ENCODE data around the gene TFAP2A. TPM values are rescaled to one million over a fixed set of nuclear protein-coding genes. Genes with fewer than 3 reads are reported as not detected.

TFAP2A gene
- total RNA-seq, 1 donor, result not detected

DNA sequence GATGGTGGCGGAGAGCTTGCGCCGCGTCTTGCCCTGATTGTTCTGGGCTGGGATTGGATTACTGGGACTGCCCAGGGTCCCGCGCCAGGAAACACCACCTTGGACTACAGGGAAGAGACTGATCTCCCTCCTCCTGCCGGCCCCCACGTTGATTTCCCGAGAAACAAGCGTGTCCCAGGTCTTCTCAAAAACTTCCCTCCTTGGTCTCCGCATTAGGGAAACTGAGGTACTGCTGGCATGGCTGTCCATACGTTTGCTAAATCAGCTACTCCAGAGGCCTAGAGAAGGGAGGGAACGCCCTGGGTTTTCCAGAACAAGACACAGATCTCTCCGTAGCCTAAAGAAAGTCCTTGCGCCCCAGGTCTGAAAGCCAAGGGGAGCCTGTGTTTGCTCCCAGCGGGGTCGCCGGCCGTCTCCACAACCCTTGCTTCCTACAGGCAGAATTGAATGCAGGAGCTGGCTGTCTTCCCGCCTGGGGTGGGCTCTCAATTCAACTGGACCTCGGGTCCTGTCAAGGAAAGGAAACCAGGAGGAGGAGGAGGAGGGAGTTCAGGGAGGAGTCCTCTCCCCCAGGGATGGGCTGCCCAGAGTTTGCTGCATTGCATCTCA is 29.2 kb downstream of the TFAP2A start:
- no peak for DNase-seq (ENCODE audit: low read depth in 2 of 3, low spot score in 2 of 3)

DNA sequence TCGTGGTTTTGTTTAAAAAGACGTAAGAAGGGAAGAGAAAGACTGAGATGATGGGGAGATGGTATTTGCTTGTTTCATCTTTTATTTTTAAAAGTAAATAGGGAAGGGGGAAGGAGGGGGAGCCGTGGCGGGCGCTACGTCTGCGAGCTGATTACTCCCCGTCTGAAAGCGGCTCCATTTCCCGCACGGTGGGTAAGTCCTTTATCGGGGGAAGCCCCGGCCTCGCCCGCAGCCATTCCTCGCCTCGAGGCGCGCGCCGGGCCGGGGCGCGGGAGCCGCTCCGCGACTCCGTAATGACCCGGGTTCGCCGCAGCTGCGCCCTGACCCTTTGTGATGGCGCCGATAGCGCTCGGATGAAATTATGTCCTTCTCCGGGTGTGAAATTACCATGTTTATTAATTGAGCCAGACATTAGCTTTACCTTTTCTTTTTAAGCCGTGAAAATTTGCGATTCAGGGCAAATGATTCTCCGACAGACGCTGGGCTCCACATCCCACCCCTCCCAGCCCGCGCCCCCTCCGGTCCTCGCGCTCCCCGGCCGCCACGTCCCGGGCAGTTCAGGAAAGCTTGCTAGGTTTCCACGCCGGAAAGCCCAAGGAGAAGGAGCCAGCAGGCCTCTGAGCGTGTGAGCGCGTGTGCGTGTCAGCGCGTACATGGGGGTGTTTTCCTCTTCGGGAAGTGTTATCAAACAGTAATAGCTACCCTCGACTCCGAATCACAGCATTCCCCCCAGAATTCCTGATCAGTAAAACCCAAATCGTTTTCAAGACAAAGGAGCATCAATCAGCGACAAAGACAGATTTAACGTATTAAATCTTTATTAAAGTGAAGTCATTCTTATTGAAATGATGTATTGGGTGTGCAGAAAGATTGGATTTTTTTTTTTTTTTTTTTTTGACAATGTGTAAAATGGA is 30.0 kb downstream of the TFAP2A start:
- no peak for DNase-seq (ENCODE audit: low read depth in 2 of 3, low spot score in 2 of 3)

DNA sequence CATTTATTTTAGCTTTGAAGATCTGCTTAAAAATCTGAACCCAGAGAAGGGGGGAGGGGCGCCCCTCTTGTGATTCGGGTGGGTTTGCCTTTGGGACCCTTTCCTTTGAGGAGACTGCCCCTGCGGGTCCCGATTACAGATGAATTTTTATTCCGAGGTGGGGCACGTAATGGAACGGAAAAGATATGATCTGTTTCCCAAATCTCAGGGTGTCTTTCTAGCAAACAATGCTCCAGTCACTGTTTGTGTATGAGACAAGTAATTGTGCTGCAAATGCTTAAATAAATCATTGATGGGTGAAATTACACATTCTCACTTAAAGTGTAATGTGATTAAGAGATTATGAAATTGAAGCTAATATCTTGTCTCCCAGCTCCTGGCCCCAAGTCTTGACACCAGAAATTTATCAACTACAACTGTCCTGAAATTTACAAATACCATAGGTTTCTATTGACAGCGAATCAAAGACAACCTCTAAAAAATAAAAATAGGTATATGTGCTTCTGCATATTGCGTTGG is 30.7 kb downstream of the TFAP2A start:
- DNase-seq (ENCODE audit: low read depth in 2 of 3, low spot score in 2 of 3), result no peak

DNA sequence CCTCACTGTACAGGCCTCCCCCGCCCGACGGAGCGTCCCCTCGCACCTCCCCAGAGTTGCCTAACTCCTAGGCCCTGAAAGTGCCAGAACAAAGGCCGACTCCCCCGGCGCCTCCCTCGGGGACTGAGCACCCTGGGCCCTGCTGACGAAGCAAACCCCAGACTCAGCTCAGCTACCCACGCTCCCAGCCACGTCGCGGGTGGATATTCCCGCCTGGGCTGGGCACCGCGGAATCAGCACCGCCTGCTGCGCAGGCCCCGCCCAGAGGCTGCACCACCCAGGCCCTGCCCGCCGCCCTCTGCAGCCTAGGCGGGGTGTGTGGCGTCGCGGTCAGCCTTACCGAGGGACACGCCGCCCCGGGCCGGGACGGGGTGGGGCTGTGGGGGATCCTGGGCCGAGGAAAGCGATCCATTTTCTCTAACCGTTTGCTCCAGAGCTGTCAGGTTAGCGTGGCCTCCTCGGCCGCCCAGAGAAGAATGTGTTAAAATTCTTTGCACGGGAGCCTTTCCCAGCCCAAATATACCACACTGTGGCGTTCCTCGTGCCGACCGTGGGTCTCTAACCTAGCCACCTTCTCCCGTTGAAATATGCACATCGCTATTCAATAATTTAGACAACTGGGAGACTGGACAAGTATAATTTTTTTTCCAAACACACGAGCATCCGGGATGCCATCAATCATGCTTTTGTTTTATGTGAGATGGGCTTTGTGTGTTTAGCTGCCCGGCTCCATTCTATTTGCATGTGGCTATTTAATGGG is 31.4 kb downstream of the TFAP2A start:
- no peak for DNase-seq (ENCODE audit: low read depth in 2 of 3, low spot score in 2 of 3)

DNA sequence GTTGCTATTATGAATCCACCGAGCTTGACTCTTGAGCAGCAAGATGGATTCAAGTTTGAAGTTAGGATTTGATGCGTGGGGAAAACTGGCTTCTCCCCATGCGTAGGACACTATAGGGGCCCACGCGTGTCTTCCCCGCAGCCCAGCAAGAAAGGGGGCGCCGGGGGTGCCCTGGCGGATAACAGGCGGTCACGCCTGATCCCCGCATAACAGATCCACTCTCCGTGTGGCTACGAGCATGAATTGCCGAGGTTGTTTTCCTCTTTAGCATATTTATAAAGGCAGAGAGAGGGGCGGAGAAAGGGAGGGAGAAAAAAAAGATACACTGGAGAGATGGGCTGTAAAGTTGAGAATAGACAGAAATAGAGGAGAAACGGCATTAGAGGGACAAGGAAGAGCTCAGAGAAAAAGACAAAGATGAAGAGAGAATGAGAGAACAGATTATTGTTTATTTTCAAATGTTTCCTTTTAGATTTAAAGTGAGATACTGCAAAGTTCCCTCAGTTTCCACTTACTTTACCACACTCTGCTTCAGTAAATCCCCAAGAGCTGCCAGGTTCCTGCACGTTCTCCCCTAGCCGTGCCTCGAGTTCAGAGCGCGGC is 32.0 kb downstream of the TFAP2A start:
- no peak for DNase-seq (ENCODE audit: low read depth in 2 of 3, low spot score in 2 of 3)

DNA sequence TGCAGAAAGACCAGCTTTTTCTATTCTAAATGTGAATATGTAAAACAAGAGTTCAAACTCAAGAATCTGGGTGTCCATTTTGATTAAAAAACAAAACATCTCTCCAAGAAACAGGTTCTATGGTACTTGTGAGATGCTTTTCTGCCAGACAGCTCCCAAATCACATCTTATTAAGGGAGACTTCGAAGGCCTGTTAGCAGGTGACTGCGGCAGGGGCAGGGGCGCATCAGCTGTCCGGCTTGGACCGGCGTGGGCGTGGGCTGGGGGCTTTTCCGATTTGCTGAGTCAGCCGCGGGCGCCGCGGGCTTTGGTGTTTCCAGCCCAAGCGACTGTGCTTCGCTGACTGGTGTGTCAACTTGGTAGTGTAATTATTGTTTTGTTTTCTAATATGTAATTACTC is 32.6 kb downstream of the TFAP2A start:
- no peak for DNase-seq (ENCODE audit: low read depth in 2 of 3, low spot score in 2 of 3)

DNA sequence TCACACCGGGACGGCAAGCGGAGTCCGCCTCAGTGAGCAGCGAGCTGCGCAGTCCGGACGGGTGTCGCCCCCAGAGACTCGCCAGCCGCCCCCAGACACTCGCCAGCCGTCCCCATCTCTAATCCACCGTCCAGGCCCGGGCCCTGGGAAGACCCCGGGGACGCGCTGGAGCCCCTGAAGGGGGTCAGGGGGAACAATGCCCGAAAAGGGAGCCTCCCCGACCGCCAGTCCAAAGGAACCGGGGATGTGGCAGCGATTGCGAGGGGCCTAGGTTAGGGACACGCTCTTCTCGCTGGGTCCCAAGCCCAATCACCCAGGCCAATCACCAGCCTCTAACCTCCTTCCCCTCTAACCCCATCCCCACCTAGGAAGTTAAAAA is 33.1 kb downstream of the TFAP2A start:
- DNase-seq (ENCODE audit: low read depth in 2 of 3, low spot score in 2 of 3), result no peak

DNA sequence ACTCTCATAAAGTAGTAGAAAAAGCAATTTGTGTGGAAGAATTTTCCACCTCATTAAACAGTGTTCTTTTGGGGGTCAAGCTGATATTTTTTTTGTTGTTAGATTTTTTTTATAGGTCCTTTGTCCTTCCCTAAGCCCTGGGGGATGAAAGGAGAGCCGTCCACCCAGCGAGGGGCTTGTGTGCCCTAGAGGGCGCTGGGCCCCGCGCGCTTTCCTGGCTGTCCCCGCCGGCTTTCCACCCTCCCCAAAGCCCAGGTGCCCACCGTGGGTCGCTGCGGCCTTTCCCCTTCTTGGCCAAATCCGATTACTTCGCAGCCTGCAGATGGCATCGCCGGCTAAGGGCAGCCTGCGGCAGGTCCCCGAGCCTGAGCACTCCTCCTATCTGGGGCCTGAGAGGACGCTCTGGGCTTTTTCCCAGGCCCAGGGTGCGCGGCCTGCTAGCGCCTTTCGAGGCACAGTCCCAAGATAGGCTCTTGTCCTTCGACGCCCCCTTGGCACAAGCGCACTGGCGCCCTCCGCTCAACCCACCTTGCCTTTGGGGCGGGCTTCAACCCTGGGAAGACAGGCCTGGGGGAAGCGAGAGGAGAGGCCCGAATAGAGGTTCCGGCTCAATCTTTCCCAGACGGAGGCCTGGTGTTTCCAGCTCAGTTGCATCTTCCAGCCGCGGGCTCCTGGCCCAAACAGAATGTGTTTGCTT is 33.6 kb downstream of the TFAP2A start:
- no peak for DNase-seq (ENCODE audit: low read depth in 2 of 3, low spot score in 2 of 3)

DNA sequence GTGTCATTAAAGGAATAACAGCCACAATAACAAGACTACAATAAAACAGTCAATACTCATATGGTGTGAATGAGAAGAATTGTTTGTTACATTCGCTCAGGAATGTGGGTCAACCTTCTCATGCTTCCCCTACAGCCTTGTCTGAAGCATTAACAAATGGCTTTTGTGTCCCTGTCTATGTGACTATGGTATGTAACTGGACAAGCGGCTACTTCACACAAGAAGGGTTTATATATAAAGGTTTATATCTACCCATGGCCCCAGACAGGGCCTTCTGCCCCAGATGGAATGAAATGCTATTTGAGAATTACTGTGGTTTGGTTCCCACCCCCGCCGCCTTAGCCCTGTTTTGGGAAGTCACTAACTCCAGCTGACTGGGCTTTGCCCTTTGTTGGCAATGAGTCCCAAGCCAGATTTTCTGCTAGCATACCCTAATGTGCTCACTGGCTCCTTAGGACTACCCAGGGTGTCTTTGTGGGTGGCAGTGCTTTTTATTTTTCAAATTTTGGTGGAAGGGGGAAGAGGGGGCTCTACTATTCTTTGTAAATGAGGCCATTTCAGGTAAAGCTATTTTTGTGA is 39.4 kb downstream of the TFAP2A start:
- DNase-seq (ENCODE audit: low read depth in 2 of 3, low spot score in 2 of 3), result no peak

DNA sequence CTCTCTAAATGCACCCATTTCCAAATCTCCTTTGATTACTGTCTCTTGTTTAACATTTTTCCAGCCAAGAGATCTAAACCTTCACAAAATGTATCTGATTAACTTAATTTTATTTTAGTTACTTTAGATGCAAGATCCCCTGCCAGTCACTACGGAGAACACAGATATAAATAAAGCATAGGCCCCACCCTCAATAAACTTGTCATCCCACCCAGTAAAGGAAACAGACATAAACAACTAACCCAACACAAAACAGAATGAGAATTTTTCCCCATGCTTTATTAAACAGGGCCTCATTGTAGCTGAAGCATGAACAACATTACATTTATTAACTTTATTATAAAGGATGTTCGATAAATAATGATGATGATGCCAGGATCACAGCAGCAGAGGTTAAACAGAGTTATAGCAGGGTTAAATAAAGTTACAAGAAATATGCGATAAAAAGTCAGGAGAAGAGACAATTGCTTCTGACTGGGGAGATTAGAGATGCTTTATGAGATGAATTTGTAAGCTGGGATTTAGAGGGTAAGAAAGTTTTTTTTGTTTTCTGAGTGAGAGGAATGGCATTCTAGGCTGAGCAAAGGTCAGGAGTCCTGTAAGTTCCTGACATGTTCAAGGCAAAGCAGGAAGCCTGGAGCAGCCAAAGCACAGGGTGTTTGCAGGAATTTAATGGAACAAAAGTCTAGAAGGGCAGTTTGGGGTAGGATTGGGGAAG is 41.1 kb downstream of the TFAP2A start:
- no peak for DNase-seq (ENCODE audit: low read depth in 2 of 3, low spot score in 2 of 3)

DNA sequence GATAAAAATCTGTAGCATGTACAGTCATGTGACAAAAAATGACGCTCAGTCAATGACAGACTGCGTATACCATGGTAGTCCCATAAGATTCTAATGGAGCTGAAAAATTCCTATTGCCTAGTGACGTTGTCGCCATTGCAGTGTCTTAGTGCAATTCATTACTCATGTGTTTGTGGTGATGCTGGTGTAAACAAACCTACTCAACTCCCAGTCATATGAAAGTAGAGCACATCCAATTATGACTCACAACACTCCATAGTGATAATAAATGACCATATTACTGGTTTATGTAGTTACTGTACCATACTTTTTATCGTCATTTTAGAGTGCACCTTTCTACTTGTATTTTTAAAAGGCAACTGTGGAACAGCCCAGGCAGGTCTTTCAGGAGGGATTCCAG is 45.0 kb downstream of the TFAP2A start:
- DNase-seq (ENCODE audit: low read depth in 2 of 3, low spot score in 2 of 3), result no peak

DNA sequence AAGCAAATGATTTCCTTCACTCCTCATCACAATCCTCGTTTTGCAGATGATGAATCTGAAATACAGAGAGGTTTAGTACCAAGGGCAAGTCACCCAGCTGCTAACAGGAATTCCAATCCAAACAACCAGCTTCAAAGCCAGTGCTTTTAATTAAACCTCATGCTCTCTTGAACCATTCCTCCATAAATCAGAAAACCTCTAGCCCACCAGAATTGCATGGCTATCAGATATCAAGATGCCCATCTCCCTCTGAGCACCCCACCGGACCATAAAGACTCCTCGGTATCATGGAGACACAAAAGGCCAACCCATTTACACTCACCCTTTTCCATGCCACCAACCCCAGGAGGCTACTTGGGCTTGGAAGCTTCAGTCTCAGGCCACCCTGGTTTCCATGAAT is 46.0 kb downstream of the TFAP2A start:
- DNase-seq (ENCODE audit: low read depth in 2 of 3, low spot score in 2 of 3), result no peak

DNA sequence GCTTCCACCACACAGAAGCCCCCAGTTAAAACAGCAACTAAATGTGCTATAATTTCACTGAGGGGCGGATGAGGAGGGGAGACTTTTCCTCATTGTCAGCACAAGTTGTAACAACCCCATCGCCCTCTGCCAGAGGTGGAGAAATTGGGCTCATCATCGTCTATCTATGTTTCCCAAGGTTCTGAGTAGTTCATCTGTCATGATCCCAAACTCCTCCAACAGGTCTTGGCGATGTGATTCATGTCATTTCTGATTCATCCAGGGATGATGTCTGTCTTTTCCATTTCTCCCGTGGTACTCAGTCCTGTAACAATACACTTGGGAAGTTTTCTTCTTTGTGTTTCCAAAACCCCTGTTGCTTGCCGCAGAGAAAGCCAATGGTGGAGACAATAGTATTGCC is 51.0 kb downstream of the TFAP2A start:
- no peak for DNase-seq (ENCODE audit: low read depth in 2 of 3, low spot score in 2 of 3)

DNA sequence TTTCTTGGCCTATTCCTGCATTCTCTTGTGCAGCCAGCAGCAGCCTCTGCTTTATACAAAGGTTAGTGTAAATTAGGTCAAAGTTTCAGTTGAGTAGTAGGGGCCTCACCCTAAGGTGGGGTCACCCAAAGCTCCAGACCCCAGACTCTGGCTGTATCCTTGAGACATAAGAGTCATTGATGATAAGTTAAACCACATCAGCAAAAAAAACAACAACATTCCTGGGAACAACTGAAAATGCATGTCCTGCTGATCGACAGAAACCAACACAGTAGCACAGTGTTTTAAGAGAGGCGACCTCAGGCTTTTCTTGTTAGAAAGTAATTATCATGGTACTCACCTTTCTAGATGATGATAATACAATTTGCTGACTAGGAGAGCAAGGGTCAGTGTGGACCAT is 52.6 kb downstream of the TFAP2A start:
- DNase-seq (ENCODE audit: low read depth in 2 of 3, low spot score in 2 of 3), result no peak

DNA sequence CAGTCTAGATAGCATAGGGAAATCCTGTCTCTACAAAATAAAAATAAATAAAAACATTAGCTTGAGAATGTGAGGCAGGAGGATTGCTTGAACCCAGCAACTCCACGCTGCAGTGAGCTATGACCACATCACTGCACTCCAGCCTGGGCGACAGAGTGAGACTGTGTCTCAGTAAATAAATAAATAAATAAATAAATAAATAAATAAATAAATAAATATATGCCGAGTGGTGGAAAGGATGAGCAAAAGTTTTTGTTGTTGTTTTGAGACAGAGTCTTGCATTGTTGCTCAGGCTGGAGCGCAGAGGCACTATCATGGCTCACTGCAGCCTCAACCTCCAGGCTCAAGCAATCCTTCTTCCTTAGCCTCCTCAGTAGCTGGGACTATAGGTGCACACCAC is 53.4 kb downstream of the TFAP2A start:
- DNase-seq (ENCODE audit: low read depth in 2 of 3, low spot score in 2 of 3), result no peak

DNA sequence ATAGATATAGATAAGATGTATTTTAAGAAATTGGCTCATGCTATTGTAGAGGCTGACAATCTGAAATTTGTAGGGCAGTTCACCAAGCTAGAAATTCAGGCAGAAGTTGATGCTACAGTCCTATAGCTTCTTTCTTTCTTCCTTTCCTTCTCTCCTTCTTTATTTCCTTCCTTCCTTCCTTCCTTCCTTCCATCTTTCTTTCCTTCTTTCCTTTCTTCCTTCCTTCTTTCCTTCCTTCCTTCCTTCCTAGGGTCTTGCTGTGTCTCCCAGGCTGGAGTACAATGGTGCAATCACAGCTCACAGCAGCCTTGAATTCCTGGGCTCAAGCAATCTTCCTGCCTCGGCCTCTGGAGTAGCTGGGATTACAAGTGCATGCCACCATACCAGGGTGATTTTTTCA is 55.3 kb downstream of the TFAP2A start:
- no peak for DNase-seq (ENCODE audit: low read depth in 2 of 3, low spot score in 2 of 3)

DNA sequence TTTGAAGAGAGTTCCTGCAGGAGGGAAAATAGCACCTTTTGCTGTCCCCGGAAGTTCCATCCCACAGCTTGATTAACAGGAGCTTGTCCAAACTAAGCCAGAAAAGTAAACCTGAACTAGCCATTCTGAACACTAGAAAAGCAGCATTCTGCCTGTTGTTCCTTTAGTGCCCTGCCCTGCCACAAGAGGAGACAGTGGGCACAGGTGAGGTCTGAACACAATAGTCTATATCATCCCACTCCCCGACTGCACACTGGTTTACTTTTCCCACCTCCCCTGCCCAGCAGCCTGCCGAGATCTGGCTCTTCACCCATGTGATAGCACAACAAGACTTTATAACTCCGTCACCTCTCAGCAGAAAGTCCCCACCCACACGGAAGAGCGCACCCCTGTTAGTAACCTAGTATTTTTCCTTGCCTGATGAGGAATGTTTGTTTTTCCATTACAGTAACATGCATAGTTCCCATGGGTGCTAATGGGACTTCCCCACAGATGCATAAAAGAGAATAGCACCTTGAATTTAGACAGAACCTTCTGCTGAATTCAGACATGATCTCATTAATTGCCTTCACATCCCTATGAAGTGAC is 59.7 kb downstream of the TFAP2A start:
- no peak for DNase-seq (ENCODE audit: low read depth in 2 of 3, low spot score in 2 of 3)

DNA sequence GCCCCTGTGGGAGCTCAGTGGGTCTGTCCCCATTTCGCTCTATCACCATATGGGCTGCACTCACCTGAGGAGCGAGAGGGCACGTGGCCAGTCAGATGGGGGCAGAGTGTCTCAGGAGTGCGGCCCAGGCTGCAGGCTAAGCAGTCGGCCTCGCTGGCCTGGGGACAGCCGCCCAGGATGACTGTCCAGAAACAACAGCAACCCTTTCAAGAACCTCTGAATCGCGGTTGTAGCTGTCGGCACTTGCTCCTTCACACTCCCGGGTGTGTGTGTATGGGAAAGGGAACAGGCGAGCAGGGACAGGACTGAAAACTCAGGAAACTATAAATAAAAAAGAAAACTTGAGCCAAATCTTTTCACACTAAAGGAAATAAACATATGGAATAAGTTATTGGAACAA is 63.1 kb downstream of the TFAP2A start:
- no peak for DNase-seq (ENCODE audit: low read depth in 2 of 3, low spot score in 2 of 3)

DNA sequence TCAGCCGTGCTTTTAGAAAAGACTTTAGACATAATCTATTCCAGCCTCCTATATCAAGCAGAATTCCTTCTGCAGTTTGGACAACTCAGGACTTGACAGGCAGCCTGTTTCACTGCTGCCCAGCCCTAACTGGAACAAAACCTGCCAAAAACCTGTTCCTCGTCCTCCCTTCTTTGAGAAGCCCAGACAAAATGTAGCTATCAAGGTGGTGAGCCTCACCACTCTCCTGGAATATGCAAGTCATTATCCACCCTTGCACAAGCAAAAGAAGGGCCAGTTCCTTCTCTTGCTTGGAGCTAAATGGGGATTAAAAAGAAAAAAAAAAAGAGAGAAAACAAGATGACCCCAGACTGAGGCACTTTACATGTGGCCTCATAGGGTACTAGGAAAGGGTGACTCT is 64.2 kb downstream of the TFAP2A start:
- DNase-seq (ENCODE audit: low read depth in 2 of 3, low spot score in 2 of 3), result no peak

Data from hematopoietic multipotent progenitor cell (in vitro differentiated cells).